B cell (primary cell): ENCODE data around the gene ARHGAP35. TPM values are rescaled to one million over a fixed set of nuclear protein-coding genes. Genes with fewer than 3 reads are reported as not detected.

Source experiments
- ATAC-seq: fragments of 200-7000 bp; cut with Tn5 transposase; one replicate; pipeline ENCODE4 v1.10.0; 2021; ENCODE audit warnings: low read depth, mild to moderate bottlenecking, moderate number of reproducible peaks, moderate library complexity
- CTCF ChIA-PET: fragments of 350-600 bp; sonication (Branson Sonifier 250); formaldehyde crosslinking; loops from one replicate; lab custom pipeline; 2021; ENCODE audit warnings: antibody characterized with exemption, inconsistent platforms; lab: Charles Lee
- POLR2A ChIA-PET: fragments of 350-600 bp; sonication (Branson Sonifier 250); formaldehyde crosslinking; loops from one replicate; lab custom pipeline; 2021; ENCODE audit warnings: antibody characterized with exemption; lab: Charles Lee
- DNase-seq: peaks from one replicate; pipeline ENCODE4 v3.0.0; 2013
- H2AFZ ChIP-seq: 2 replicates; pipeline ENCODE4 v1.6.1; 2012; ENCODE audit warnings: mild to moderate bottlenecking, low read depth, low read length; ENCODE audit not compliant: insufficient read depth, poor library complexity, severe bottlenecking
- H3K27ac ChIP-seq, 2 donors: 1 replicate in 1 of 2; 2 replicates in 1 of 2; pipeline ENCODE4 v1.5.1; 2012 to 2013; ENCODE audit warnings: low read length in 2 of 2, mild to moderate bottlenecking in 2 of 2, moderate library complexity in 1 of 2
- H3K27me3 ChIP-seq, 4 experiments: fragments of 200-600 bp in 1 of 4; sonication (generic) in 1 of 4; replicated peaks in 1 of 4; 1 replicate in 2 of 4; 2 replicates in 2 of 4; pipeline versions ENCODE4 v1.6.1 to v1.7.0; 2013 to 2016; ENCODE audit warnings: low read length in 3 of 4, mild to moderate bottlenecking in 2 of 4, mixed read lengths in 1 of 4, moderate library complexity in 1 of 4; ENCODE audit not compliant: insufficient read depth in 4 of 4, control insufficient read depth in 3 of 4; ENCODE audit errors: control extremely low read depth in 1 of 4
- H3K36me3 ChIP-seq, 2 experiments: replicated peaks in 1 of 2; 1 replicate in 1 of 2; 2 replicates in 1 of 2; pipeline versions ENCODE4 v1.6.1 to v1.7.1; 2013; ENCODE audit warnings: low read length in 1 of 2; ENCODE audit not compliant: insufficient read depth in 2 of 2, control insufficient read depth in 1 of 2; ENCODE audit errors: control extremely low read depth in 1 of 2, extremely low read depth in 1 of 2
- H3K4me1 ChIP-seq, 2 donors: fragments of 200-600 bp in 1 of 2; sonication (generic) in 1 of 2; 1 replicate in 1 of 2; 2 replicates in 1 of 2; pipeline versions ENCODE4 v1.5.1 to v1.6.1; 2013 to 2017; ENCODE audit warnings: low read length in 2 of 2; ENCODE audit not compliant: control insufficient read depth in 2 of 2, insufficient read depth in 2 of 2
- H3K4me2 ChIP-seq: replicated peaks from 2 replicates; pipeline ENCODE3; 2012; ENCODE audit warnings: mild to moderate bottlenecking, low read depth, low read length; ENCODE audit not compliant: poor library complexity, severe bottlenecking
- H3K4me3 ChIP-seq, 5 experiments: fragments of 200-600 bp in 1 of 5; sonication (generic) in 1 of 5; 1 replicate in 3 of 5; 2 replicates in 2 of 5; pipeline versions ENCODE4 v1.5.1 to v1.7.0; 2011 to 2016; ENCODE audit warnings: low read length in 4 of 5, mild to moderate bottlenecking in 4 of 5, low read depth in 2 of 5, control low read depth in 1 of 5, moderate library complexity in 1 of 5; ENCODE audit not compliant: insufficient read depth in 1 of 5; ENCODE audit errors: control extremely low read depth in 1 of 5, extremely low read depth in 1 of 5
- H3K79me2 ChIP-seq: fragments of 200-600 bp; sonication (generic); one replicate; pipeline ENCODE4 v1.6.0; 2016; ENCODE audit warnings: low read length; ENCODE audit not compliant: control insufficient read depth, insufficient read depth
- H3K9ac ChIP-seq: fragments of 200-600 bp; sonication (generic); 2 replicates; pipeline ENCODE4 v1.6.1; 2017; ENCODE audit warnings: mild to moderate bottlenecking, low read length, moderate library complexity
- H3K9me3 ChIP-seq, 3 donors: one replicate each; pipeline versions ENCODE4 v1.6.1 to v1.7.1; 2013; ENCODE audit warnings: low read length in 2 of 3; ENCODE audit not compliant: control insufficient read depth in 2 of 3, insufficient read depth in 1 of 3; ENCODE audit errors: control extremely low read depth in 1 of 3
- H4K20me1 ChIP-seq: 2 replicates; pipeline ENCODE4 v1.6.0; 2012; ENCODE audit warnings: mild to moderate bottlenecking, low read length; ENCODE audit not compliant: insufficient read depth, control insufficient read depth, poor library complexity, severe bottlenecking
- H3K27ac Mint-ChIP-seq: one replicate; pipeline ENCODE4 v1.8.0; 2021; ENCODE audit warnings: mixed read lengths
- H3K27me3 Mint-ChIP-seq: one replicate; pipeline ENCODE4 v1.8.0; 2021; ENCODE audit warnings: mixed read lengths
- H3K4me1 Mint-ChIP-seq: one replicate; pipeline ENCODE4 v1.8.0; 2021; ENCODE audit warnings: mixed read lengths
- H3K4me3 Mint-ChIP-seq: one replicate; pipeline ENCODE4 v1.8.0; 2021; ENCODE audit warnings: mixed read lengths
- H3K9me3 Mint-ChIP-seq: one replicate; pipeline ENCODE4 v1.8.0; 2022; ENCODE audit warnings: mixed read lengths; ENCODE audit not compliant: insufficient read depth
- CTCF ChIP-seq: fragments of 200-600 bp; IDR thresholded peaks from one replicate; pipeline ENCODE4 v1.8.0; 2022; ENCODE audit warnings: antibody characterized with exemption, mild to moderate bottlenecking
- EZH2 ChIP-seq: IDR thresholded peaks from 2 replicates; pipeline ENCODE4 v1.6.1; 2012; ENCODE audit warnings: borderline replicate concordance, low read depth, mild to moderate bottlenecking, moderate library complexity, low read length; ENCODE audit not compliant: insufficient read depth, poor library complexity, severe bottlenecking
- WGBS: methylation state at CpG from one replicate; pipeline ENCODE4 v1.1.5; 2013; ENCODE audit warnings: missing lambda C conversion rate; ENCODE audit not compliant: insufficient coverage; 5-methylcytosine and 5-hydroxymethylcytosine counted together
- intact Hi-C: fragments of 100-400 bp; cut with micrococcal nuclease; formaldehyde crosslinking; loops from one replicate; pipeline ENCODE4 v1.10.0; 2022
- polyA plus RNA-seq: library from polyadenylated mRNA; depleted of rRNA; stranded (reverse); fragments of >200 nt; gene quantifications from 2 replicates; pipeline ENCODE4 v1.2.3, GENCODE V29; 2012
- total RNA-seq, 2 donors: library from RNA; stranded (reverse); fragments of 120-200 nt in 1 of 2; gene quantifications; 1 replicate in 1 of 2; 2 replicates in 1 of 2; pipeline versions ENCODE4 v1.2.3 to v1.2.4, GENCODE V29; 2013 to 2022

Gene ARHGAP35
- total and polyA plus RNA-seq, 2 donors (not counting 1 experiment from before 2014, with no cell fraction given): 9.6 to 31.3 TPM

- no peaks in the 10 kb centered on the region for H3K9me3 ChIP-seq
- DNase-seq: peak; percentile 82
- H4K20me1 ChIP-seq: no peaks in the 10 kb centered on the region
- no peak overlapping the region for H3K27ac Mint-ChIP-seq
- peaks cover 12% of the 10 kb centered on the region for H3K79me2 ChIP-seq
- CTCF ChIA-PET: interaction anchor here (0.6 to 8.5 kb wide), 44 partner anchors 10 to 548 kb away, joined by 3 to 245 read pairs (median 6); partner anchors contain the start of genes AP2S1, ARHGAP35 and SLC1A5
- H3K27me3 Mint-ChIP-seq: no peaks in the 10 kb centered on the region
- no peak overlapping the region for H3K4me2 ChIP-seq
- H3K9me3 Mint-ChIP-seq: no peaks in the 10 kb centered on the region
- no peak overlapping the region for H3K27ac ChIP-seq
- H2AFZ ChIP-seq: no peak overlapping the region
- H3K27me3 ChIP-seq: no peaks in the 10 kb centered on the region
- H3K9ac ChIP-seq: no peak overlapping the region
- H3K4me3 ChIP-seq: no peak overlapping the region
- peaks cover 0 to 6% of the 10 kb centered on the region in 2 donors for H3K4me1 ChIP-seq
- POLR2A ChIA-PET: interaction anchor here (0.6 to 1.2 kb wide), 9 partner anchors 9 to 405 kb away, joined by 3 to 11 read pairs (median 7); partner anchors contain the start of gene SLC1A5
- 27% methylated on average over 13 of the region's 13 CpGs for whole genome bisulfite sequencing
- TF ChIP-seq EZH2 (no peak), CTCF (peak; percentile 85)
- intact Hi-C loops: loop anchor here (1.0 to 5.0 kb wide), 5 partner anchors 16 to 313 kb away; partner anchors contain the start of gene SLC1A5
- H3K4me3 Mint-ChIP-seq: no peak overlapping the region
- H3K36me3 ChIP-seq: peaks cover 0 to 26% of the 10 kb centered on the region in 2 experiments
- peak; percentile 95 for ATAC-seq
- peaks cover 3% of the 10 kb centered on the region for H3K4me1 Mint-ChIP-seq
Observed at GRCh38 chr19:46840498-46840942, 20.3 kb upstream of the ARHGAP35 start.

GRCh38 chr19:46841458-46842083, 19.2 kb upstream of the ARHGAP35 start:
- Mint-ChIP-seq H3K9me3 (no peaks in the 10 kb centered on the region), H3K4me1 (peaks cover 10% of the 10 kb centered on the region), H3K27ac (no peak overlapping the region), H3K27me3 (no peaks in the 10 kb centered on the region), H3K4me3 (no peak overlapping the region)
- ChIA-PET POLR2A (no interaction called here), CTCF (interaction anchor here (1.3 to 8.5 kb wide), 14 partner anchors 11 to 180 kb away, joined by 4 to 245 read pairs (median 20); partner anchors contain the start of gene ARHGAP35)
- Histone ChIP-seq H2AFZ (no peak overlapping the region), H3K4me1 (peaks cover 8 to 16% of the 10 kb centered on the region in 2 donors), H3K79me2 (peaks cover 12% of the 10 kb centered on the region), H3K27me3 (no peaks in the 10 kb centered on the region), H3K27ac (no peak overlapping the region), H4K20me1 (no peaks in the 10 kb centered on the region), H3K9ac (no peak overlapping the region), H3K4me2 (no peak overlapping the region), H3K9me3 (no peaks in the 10 kb centered on the region), H3K36me3 (peaks cover 0 to 26% of the 10 kb centered on the region in 2 experiments), H3K4me3 (no peak overlapping the region)
- WGBS: 98% methylated on average over 10 of the region's 12 CpGs
- DNase-seq (no peak), ATAC-seq (no peak)
- intact Hi-C loops: loop anchor here (2.0 to 5.0 kb wide), 3 partner anchors 17 to 314 kb away; no protein-coding TSS in a partner anchor
- TF ChIP-seq CTCF: no peak
- TF ChIP-seq EZH2: no peak
